ENCODE data around the gene CYP19A1. TPM values are rescaled to one million over a fixed set of nuclear protein-coding genes. Genes with fewer than 3 reads are reported as not detected.

Gene CYP19A1
- total RNA-seq, 1 donor from 2014 or later, result 0.58 TPM

- Histone ChIP-seq H3K9me3 (no peaks in the 10 kb centered on the region), H3K4me3 (no peak overlapping the region), H3K4me1 (no peaks in the 10 kb centered on the region), H3K27me3 (no peaks in the 10 kb centered on the region), H3K27ac (no peak overlapping the region), H3K36me3 (no peaks in the 10 kb centered on the region)
- DNase-seq (no peak), ATAC-seq (no peak)
- TF ChIP-seq, protein P1, sequence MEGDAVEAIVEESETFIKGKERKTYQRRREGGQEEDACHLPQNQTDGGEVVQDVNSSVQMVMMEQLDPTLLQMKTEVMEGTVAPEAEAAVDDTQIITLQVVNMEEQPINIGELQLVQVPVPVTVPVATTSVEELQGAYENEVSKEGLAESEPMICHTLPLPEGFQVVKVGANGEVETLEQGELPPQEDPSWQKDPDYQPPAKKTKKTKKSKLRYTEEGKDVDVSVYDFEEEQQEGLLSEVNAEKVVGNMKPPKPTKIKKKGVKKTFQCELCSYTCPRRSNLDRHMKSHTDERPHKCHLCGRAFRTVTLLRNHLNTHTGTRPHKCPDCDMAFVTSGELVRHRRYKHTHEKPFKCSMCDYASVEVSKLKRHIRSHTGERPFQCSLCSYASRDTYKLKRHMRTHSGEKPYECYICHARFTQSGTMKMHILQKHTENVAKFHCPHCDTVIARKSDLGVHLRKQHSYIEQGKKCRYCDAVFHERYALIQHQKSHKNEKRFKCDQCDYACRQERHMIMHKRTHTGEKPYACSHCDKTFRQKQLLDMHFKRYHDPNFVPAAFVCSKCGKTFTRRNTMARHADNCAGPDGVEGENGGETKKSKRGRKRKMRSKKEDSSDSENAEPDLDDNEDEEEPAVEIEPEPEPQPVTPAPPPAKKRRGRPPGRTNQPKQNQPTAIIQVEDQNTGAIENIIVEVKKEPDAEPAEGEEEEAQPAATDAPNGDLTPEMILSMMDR (IDR thresholded peaks at IDR 0.05), result no peak
- intact Hi-C loops (cut with DNase I), result no loop called here
Measured at GRCh38 chr15:51375966-51376640, 37.7 kb upstream of the CYP19A1 start.

DNA sequence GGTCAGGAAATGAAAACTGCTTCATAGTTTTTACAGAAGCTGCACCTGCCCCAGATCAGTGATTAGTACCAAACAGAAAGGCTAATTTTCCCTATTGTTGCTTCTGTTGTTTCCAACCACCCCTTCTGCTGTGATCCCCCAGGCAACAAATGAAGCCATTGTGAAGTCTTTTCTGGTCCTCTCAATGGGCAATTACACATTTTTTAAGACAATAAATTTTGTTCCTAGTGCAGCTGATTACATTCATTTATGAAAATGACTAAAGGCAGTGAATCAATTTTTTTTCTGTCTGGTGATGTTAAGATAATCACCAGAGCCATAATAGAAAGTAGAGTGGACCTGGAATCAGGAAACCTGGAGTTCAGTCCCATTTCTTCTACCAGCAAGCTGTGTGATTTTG, 35.7 kb upstream of the CYP19A1 start:
- no peak for ATAC-seq
- no peaks in the 10 kb centered on the region for H3K36me3 ChIP-seq
- TF ChIP-seq, protein P1 (IDR thresholded peaks at IDR 0.05), result no peak
- H3K4me1 ChIP-seq, result peaks cover under 1% of the 10 kb centered on the region
- intact Hi-C loops (cut with DNase I), result no loop called here
- H3K9me3 ChIP-seq, result no peaks in the 10 kb centered on the region
- DNase-seq, result no peak
- no peaks in the 10 kb centered on the region for H3K27me3 ChIP-seq
- H3K4me3 ChIP-seq, result no peak overlapping the region
- H3K27ac ChIP-seq, result no peak overlapping the region

- Histone ChIP-seq H3K27me3 (no peaks in the 10 kb centered on the region), H3K4me3 (no peak overlapping the region), H3K9me3 (no peaks in the 10 kb centered on the region), H3K4me1 (peaks cover 24% of the 10 kb centered on the region), H3K27ac (no peak overlapping the region), H3K36me3 (no peaks in the 10 kb centered on the region)
- DNase-seq (no peak), ATAC-seq (no peak)
- TF ChIP-seq, protein P1 (IDR thresholded peaks at IDR 0.05), result no peak
- intact Hi-C loops (cut with DNase I), result no loop called here
Measured at GRCh38 chr15:51371266-51371665, 32.9 kb upstream of the CYP19A1 start.

GRCh38 chr15:51369451-51369761, 31.0 kb upstream of the CYP19A1 start:
- Histone ChIP-seq H3K9me3 (no peaks in the 10 kb centered on the region), H3K4me3 (no peak overlapping the region), H3K36me3 (no peaks in the 10 kb centered on the region), H3K4me1 (peaks cover 25% of the 10 kb centered on the region), H3K27me3 (no peaks in the 10 kb centered on the region), H3K27ac (no peak overlapping the region)
- intact Hi-C loops (cut with DNase I), result no loop called here
- no peak for ATAC-seq
- TF ChIP-seq, protein P1 (IDR thresholded peaks at IDR 0.05), result no peak
- no peak for DNase-seq

DNA sequence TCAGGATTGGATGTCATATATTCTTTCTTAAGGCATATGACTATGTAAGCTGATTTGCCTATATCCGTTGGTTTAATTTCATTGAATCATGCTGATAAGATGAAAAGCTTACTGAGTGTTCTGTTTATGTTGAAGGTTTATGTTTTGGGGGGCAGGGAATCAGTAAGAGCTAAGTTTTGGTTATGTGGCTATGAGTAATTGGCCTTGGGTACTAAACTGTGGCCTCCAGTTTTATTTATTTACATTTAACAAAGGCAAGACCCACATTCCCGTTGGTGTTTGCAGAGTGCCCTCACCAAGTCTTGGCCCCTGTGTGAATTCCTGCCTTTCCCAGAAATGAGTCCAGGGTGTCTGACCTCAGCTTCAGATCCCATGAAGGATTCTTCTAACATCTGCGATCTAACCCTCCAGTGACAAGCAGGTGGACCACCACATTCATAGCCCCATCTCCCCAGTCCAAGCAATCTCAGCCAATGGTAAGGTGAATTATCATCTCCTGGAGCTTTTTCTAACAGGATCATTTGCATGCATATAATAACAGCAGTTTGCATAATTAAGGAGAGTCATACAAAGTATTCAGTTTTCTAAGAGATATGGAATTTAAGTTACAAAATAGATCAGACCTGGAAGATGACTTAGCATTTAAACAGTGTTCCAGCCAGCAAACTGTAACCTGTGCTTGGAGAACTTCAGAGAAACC, 30.5 kb upstream of the CYP19A1 start:
- H3K9me3 ChIP-seq, result no peaks in the 10 kb centered on the region
- DNase-seq, result no peak
- peaks cover 25% of the 10 kb centered on the region for H3K4me1 ChIP-seq
- intact Hi-C loops (cut with DNase I), result no loop called here
- no peak for ATAC-seq
- no peak overlapping the region for H3K4me3 ChIP-seq
- H3K27me3 ChIP-seq, result no peaks in the 10 kb centered on the region
- no peak overlapping the region for H3K27ac ChIP-seq
- TF ChIP-seq, protein P1 (IDR thresholded peaks at IDR 0.05), result no peak
- no peaks in the 10 kb centered on the region for H3K36me3 ChIP-seq
